Measurements from ENCODE around the gene PRUNE2. TPM values are rescaled to one million over a fixed set of nuclear protein-coding genes. Genes with fewer than 3 reads are reported as not detected.
A peak's percentile ranks its signal among the peaks of the same experiment; 100 is the strongest.
"Not testable (repeated sequence)": the region's sequence is repeated elsewhere in the genome, so short reads cannot be mapped to it uniquely, and the experiment has no call there.

PRUNE2 gene
- 24.7 TPM for polyA plus RNA-seq (2012; ENCODE audit: insufficient read depth, insufficient read length, low read depth)

- Histone ChIP-seq H3K27me3 (no peaks in the 10 kb centered on the region; the same call in 1 of the 2 replicates), H3K9me3 (no peaks in the 10 kb centered on the region), H3K4me1 (peaks cover 26% of the 10 kb centered on the region), H3K36me3 (no peaks in the 10 kb centered on the region; the same call in none of the 2 replicates), H3K4me3 (ENCODE audit: low read depth, low read length) (peak within 1 kb of the TSS; percentile 83)
- no peak for TF ChIP-seq CTCF (IDR thresholded peaks at IDR 0.05; ENCODE audit: low read depth, low read length)
- DNase-seq, result peak; percentile 96
Observed at GRCh38 chr9:76905791-76906646, at the start of gene PRUNE2. Gene PRUNE2, minus strand, starts transcription at chr9:76906114. Its CDS starts 151 bp downstream, at chr9:76905963.

- H3K27me3 ChIP-seq; H3K4me3 ChIP-seq (ENCODE audit: low read depth, low read length); H3K9me3 ChIP-seq; H3K4me1 ChIP-seq; DNase-seq; H3K36me3 ChIP-seq: not testable (repeated sequence)
Observed at GRCh38 chr9:76955406-76955805, 49.5 kb upstream of the PRUNE2 start.

- TF ChIP-seq CTCF (IDR thresholded peaks at IDR 0.05; ENCODE audit: low read depth, low read length), result no peak
- no peaks in the 10 kb centered on the region for H3K9me3 ChIP-seq
- no peak overlapping the region for H3K4me3 ChIP-seq (ENCODE audit: low read depth, low read length)
- no peaks in the 10 kb centered on the region for H3K36me3 ChIP-seq
- H3K4me1 ChIP-seq, result no peaks in the 10 kb centered on the region
- H3K27me3 ChIP-seq, result no peaks in the 10 kb centered on the region
- DNase-seq, result no peak
Observed at GRCh38 chr9:76949865-76950264, 44.0 kb upstream of the PRUNE2 start.

GRCh38 chr9:76944011-76944410 lies 38.1 kb upstream of the PRUNE2 start:
- no peaks in the 10 kb centered on the region for H3K9me3 ChIP-seq
- no peak for TF ChIP-seq CTCF (IDR thresholded peaks at IDR 0.05; ENCODE audit: low read depth, low read length)
- no peaks in the 10 kb centered on the region for H3K36me3 ChIP-seq
- H3K4me3 ChIP-seq (ENCODE audit: low read depth, low read length), result no peak overlapping the region
- no peak for DNase-seq
- H3K4me1 ChIP-seq, result no peaks in the 10 kb centered on the region
- H3K27me3 ChIP-seq, result no peaks in the 10 kb centered on the region

- Histone ChIP-seq H3K27me3 (no peaks in the 10 kb centered on the region), H3K4me3 (ENCODE audit: low read depth, low read length) (no peak overlapping the region), H3K4me1 (no peaks in the 10 kb centered on the region), H3K36me3 (no peaks in the 10 kb centered on the region), H3K9me3 (no peaks in the 10 kb centered on the region)
- no peak for TF ChIP-seq CTCF (IDR thresholded peaks at IDR 0.05; ENCODE audit: low read depth, low read length)
- no peak for DNase-seq
Observed at GRCh38 chr9:76943054-76943453, 37.1 kb upstream of the PRUNE2 start.

GRCh38 chr9:76932757-76933156 lies 26.8 kb upstream of the PRUNE2 start:
- Histone ChIP-seq H3K27me3 (no peaks in the 10 kb centered on the region), H3K4me1 (no peaks in the 10 kb centered on the region), H3K36me3 (no peaks in the 10 kb centered on the region), H3K9me3 (no peaks in the 10 kb centered on the region), H3K4me3 (ENCODE audit: low read depth, low read length) (no peak overlapping the region)
- no peak for DNase-seq
- no peak for TF ChIP-seq CTCF (IDR thresholded peaks at IDR 0.05; ENCODE audit: low read depth, low read length)

Data from BE2C (cell line).